Activated naive CD4-positive, alpha-beta T cell treated with Interleukin-2 at 50 U/mL for 16 hours (primary cell): ENCODE measurements around the gene GFAP.

Source experiments
- DNase-seq: peaks from one replicate; pipeline ENCODE4 v3.0.0-alpha.2; 2020

GFAP gene

GRCh38 chr17:44912763-44913544 is 2.3 kb downstream of the GFAP start:
- no peak for DNase-seq

- peak; percentile 58 for DNase-seq
Observed at GRCh38 chr17:44911133-44912001, 3.9 kb downstream of the GFAP start.

- no peak for DNase-seq
Observed at GRCh38 chr17:44910231-44911106, 4.8 kb downstream of the GFAP start.

- DNase-seq: no peak
Observed at GRCh38 chr17:44909681-44910144, 5.6 kb downstream of the GFAP start.

GRCh38 chr17:44908761-44909326 is 6.5 kb downstream of the GFAP start:
- DNase-seq: no peak

GRCh38 chr17:44907729-44908470 is 7.4 kb downstream of the GFAP start:
- DNase-seq: no peak

GRCh38 chr17:44906763-44907728 is 8.3 kb downstream of the GFAP start:
- no peak for DNase-seq

GRCh38 chr17:44906010-44906646 is 9.2 kb downstream of the GFAP start:
- DNase-seq: no peak

- DNase-seq: no peak
Observed at GRCh38 chr17:44905006-44906000, 10.0 kb downstream of the GFAP start.

- DNase-seq: no peak
Observed at GRCh38 chr17:44904001-44904984, 11.0 kb downstream of the GFAP start.

GRCh38 chr17:44903012-44903685 is 12.2 kb downstream of the GFAP start:
- DNase-seq: no peak

GRCh38 chr17:44902135-44902760 is 13.1 kb downstream of the GFAP start:
- no peak for DNase-seq

- no peak for DNase-seq
Observed at GRCh38 chr17:44901411-44901921, 13.8 kb downstream of the GFAP start.

- no peak for DNase-seq
Observed at GRCh38 chr17:44900894-44901293, 14.4 kb downstream of the GFAP start.

- peak; percentile 93 for DNase-seq
Observed at GRCh38 chr17:44899074-44899782, 16.1 kb downstream of the GFAP start, which contains the start of gene EFTUD2. TSS of gene EFTUD2 (minus strand) at chr17:44899445. CDS start at chr17:44894521, 4,924 bp downstream.
